ENCODE data around the gene KDM3A.

Gene KDM3A

GRCh38 chr2:86520153-86520552, 79.0 kb downstream of the KDM3A start:
- DNase-seq, result no peak

- DNase-seq, result no peak
Measured at GRCh38 chr2:86521922-86522321, 80.8 kb downstream of the KDM3A start.

GRCh38 chr2:86522711-86523110, 81.5 kb downstream of the KDM3A start:
- DNase-seq, result no peak

DNA sequence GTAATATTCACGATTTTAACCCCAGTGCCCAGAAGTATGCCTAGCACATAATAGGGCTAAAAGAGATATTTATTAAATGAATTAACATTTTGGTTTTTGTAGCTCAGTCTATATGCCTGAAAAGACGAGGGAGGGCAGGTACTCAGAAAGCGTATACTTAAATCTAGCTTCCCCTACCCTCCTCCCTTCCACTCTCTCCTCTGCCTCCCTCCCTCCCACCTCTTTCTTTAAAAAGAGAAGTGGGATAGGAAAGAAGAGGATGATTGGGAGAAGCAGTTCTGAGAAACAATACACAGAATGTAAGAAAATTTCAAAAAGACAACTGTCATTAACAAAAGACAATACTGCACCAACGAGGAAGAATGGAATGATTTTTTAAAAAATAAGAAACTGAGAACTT, 82.3 kb downstream of the KDM3A start:
- no peak for DNase-seq

GRCh38 chr2:86525421-86526340, 84.5 kb downstream of the KDM3A start:
- DNase-seq, result no peak

GRCh38 chr2:86533589-86533988, 92.4 kb downstream of the KDM3A start:
- no peak for DNase-seq

GRCh38 chr2:86541334-86541733, 100.2 kb downstream of the KDM3A start:
- no peak for DNase-seq

All from NCI-H2107 (cell line).